Endodermal cell (in vitro differentiated cells): ENCODE data around the gene PYDC2. TPM values are rescaled to one million over a fixed set of nuclear protein-coding genes. Genes with fewer than 3 reads are reported as not detected.

Source experiments
- DNase-seq: peaks from one replicate; pipeline ENCODE4 v3.0.0-alpha.2; 2017
- H3K27ac ChIP-seq: 2 replicates; pipeline ENCODE4 v1.5.1; 2013; ENCODE audit warnings: mild to moderate bottlenecking, low read depth, low read length, moderate library complexity
- H3K27me3 ChIP-seq: 2 replicates; pipeline ENCODE4 v1.6.1; 2013; ENCODE audit warnings: mild to moderate bottlenecking, low read length, moderate library complexity; ENCODE audit not compliant: insufficient read depth, control insufficient read depth, poor library complexity, severe bottlenecking
- H3K36me3 ChIP-seq: 2 replicates; pipeline ENCODE4 v1.7.0; 2013; ENCODE audit warnings: mild to moderate bottlenecking, low read length, moderate library complexity; ENCODE audit not compliant: control insufficient read depth, insufficient read depth
- H3K4me1 ChIP-seq: one replicate; pipeline ENCODE4 v1.7.0; 2013; ENCODE audit warnings: low read length; ENCODE audit not compliant: control insufficient read depth, insufficient read depth
- H3K4me3 ChIP-seq: 2 replicates; pipeline ENCODE4 v1.5.1; 2013; ENCODE audit warnings: mild to moderate bottlenecking, low read length, moderate library complexity
- H3K9ac ChIP-seq: 2 replicates; pipeline ENCODE4 v1.6.1; 2013; ENCODE audit warnings: mild to moderate bottlenecking, low read length, moderate library complexity; ENCODE audit not compliant: poor library complexity, severe bottlenecking; ENCODE audit errors: extremely low read depth
- H3K9me3 ChIP-seq: 2 replicates; pipeline ENCODE4 v1.6.1; 2013; ENCODE audit warnings: mild to moderate bottlenecking, low read length, moderate library complexity; ENCODE audit not compliant: control insufficient read depth
- H3K27ac Mint-ChIP-seq: 2 replicates; pipeline ENCODE4 v1.8.0; 2020; ENCODE audit warnings: mixed read lengths
- H3K27me3 Mint-ChIP-seq: 2 replicates; pipeline ENCODE4 v1.8.0; 2021; ENCODE audit warnings: mild to moderate bottlenecking, mixed read lengths; ENCODE audit not compliant: insufficient read depth
- H3K36me3 Mint-ChIP-seq: 2 replicates; pipeline ENCODE4 v1.8.0; 2020; ENCODE audit warnings: low read depth, mixed read lengths
- H3K4me1 Mint-ChIP-seq: 2 replicates; pipeline ENCODE4 v1.8.0; 2020; ENCODE audit warnings: mixed read lengths
- H3K4me3 Mint-ChIP-seq: 2 replicates; pipeline ENCODE4 v1.8.0; 2020; ENCODE audit warnings: mild to moderate bottlenecking, moderate library complexity, mixed read lengths
- H3K9me3 Mint-ChIP-seq: 2 replicates; pipeline ENCODE4 v1.8.0; 2020; ENCODE audit warnings: mild to moderate bottlenecking, mixed read lengths
- WGBS, 2 experiments: methylation state at CpG; one replicate each; pipeline versions ENCODE4 v1.1.5 to v1.1.7; 2013; ENCODE audit warnings: missing lambda C conversion rate in 2 of 2, mixed read lengths in 1 of 2; ENCODE audit not compliant: insufficient coverage in 1 of 2, insufficient read length in 1 of 2; 5-methylcytosine and 5-hydroxymethylcytosine counted together
- total RNA-seq, 2 donors: library from RNA; stranded (reverse); fragmentation: NEBNext Ultra II Directional in 1 of 2; extraction: Animal tissue kit (Norgen Biotek cat#: 25700) in 1 of 2; gene quantifications; 2 replicates in 1 of 2; 3 replicates in 1 of 2; pipeline ENCODE4 v1.2.1, GENCODE V29; 2021
- TF ChIP-seq, protein P1 (sequence below): fragments of 200-600 bp; sonication (generic); conservative IDR thresholded peaks from 2 replicates; pipeline ENCODE4 v1.5.0; 2021; ENCODE audit warnings: antibody characterized with exemption, mild to moderate bottlenecking

Gene PYDC2
- total RNA-seq, 2 donors from 2014 or later, result not detected

DNA sequence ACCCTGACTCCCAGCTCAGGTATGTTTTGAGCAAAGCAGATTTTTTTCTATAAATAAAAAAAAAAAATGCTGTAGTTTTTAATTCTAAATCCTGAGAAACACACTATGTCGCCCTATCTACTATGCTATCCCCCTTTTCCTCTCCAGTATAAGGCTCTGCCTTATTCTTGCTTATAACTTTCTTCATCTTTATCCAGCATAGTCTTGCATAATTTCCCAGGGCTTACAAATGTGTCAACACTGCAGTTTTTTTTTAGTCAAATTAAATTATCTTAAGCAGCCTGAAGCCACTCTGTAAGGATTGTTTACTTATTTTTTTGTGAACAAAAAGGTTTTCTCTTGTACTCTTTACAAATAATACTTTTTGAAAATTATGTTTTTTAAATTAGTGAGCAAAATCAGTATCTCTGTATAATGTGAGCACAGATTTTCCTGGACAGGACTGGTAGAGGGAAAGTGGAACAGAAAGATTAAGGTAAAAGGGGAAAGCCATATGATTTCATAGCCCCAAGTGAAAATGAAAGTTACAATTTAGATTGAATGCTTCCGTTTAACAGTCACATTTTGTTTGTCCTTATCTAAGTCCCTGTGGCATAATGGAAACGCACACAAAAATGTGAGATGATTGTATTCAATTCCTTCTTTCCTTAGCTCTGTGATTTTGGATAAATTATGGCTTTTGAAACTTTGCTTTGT, 5.6 kb upstream of the PYDC2 start:
- no peaks in the 10 kb centered on the region for H3K27me3 ChIP-seq
- no peaks in the 10 kb centered on the region for H3K36me3 ChIP-seq
- H3K9me3 ChIP-seq, result no peaks in the 10 kb centered on the region
- H3K4me3 ChIP-seq, result no peak overlapping the region
- TF ChIP-seq, protein P1, sequence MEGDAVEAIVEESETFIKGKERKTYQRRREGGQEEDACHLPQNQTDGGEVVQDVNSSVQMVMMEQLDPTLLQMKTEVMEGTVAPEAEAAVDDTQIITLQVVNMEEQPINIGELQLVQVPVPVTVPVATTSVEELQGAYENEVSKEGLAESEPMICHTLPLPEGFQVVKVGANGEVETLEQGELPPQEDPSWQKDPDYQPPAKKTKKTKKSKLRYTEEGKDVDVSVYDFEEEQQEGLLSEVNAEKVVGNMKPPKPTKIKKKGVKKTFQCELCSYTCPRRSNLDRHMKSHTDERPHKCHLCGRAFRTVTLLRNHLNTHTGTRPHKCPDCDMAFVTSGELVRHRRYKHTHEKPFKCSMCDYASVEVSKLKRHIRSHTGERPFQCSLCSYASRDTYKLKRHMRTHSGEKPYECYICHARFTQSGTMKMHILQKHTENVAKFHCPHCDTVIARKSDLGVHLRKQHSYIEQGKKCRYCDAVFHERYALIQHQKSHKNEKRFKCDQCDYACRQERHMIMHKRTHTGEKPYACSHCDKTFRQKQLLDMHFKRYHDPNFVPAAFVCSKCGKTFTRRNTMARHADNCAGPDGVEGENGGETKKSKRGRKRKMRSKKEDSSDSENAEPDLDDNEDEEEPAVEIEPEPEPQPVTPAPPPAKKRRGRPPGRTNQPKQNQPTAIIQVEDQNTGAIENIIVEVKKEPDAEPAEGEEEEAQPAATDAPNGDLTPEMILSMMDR, result no peak
- no peaks in the 10 kb centered on the region for H3K4me1 ChIP-seq
- Mint-ChIP-seq H3K4me3 (no peak overlapping the region), H3K9me3 (no peaks in the 10 kb centered on the region), H3K4me1 (no peaks in the 10 kb centered on the region), H3K27ac (no peak overlapping the region), H3K27me3 (no peaks in the 10 kb centered on the region), H3K36me3 (no peaks in the 10 kb centered on the region)
- H3K9ac ChIP-seq, result no peak overlapping the region
- no peak for DNase-seq
- H3K27ac ChIP-seq, result no peak overlapping the region
- WGBS, 2 experiments, result 65 to 93% methylated on average over 2 to 3 of the region's 3 CpGs

DNA sequence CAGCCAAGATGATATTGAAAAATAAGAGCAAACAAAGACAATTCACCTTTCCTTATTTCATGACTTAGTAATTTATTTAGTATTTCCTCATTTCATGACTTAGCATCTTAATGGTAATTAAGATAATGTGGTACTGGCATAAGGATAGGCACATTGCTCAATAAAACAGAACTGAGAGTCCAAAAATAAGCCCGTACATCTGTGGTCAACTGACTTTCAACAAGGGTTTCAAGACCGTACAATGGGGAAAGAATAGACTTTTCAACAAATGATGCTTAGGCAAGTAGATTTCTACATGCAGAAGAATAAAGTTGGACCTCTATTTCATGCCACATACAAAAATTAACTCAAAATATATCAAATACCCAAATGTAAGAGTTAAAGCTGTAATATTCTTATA, 603 bp upstream of the PYDC2 start:
- TF ChIP-seq, protein P1, result no peak
- no peak overlapping the region for H3K4me3 ChIP-seq
- no peaks in the 10 kb centered on the region for H3K9me3 ChIP-seq
- Mint-ChIP-seq H3K36me3 (no peaks in the 10 kb centered on the region), H3K4me1 (no peaks in the 10 kb centered on the region), H3K4me3 (no peak overlapping the region), H3K27ac (no peak overlapping the region), H3K9me3 (peaks cover 2% of the 10 kb centered on the region), H3K27me3 (no peaks in the 10 kb centered on the region)
- WGBS, 2 experiments, result 96 to 100% methylated on average over 1 to 2 of the region's 2 CpGs
- no peaks in the 10 kb centered on the region for H3K36me3 ChIP-seq
- H3K9ac ChIP-seq, result no peak overlapping the region
- H3K27ac ChIP-seq, result no peak overlapping the region
- no peaks in the 10 kb centered on the region for H3K4me1 ChIP-seq
- no peak for DNase-seq
- no peaks in the 10 kb centered on the region for H3K27me3 ChIP-seq

DNA sequence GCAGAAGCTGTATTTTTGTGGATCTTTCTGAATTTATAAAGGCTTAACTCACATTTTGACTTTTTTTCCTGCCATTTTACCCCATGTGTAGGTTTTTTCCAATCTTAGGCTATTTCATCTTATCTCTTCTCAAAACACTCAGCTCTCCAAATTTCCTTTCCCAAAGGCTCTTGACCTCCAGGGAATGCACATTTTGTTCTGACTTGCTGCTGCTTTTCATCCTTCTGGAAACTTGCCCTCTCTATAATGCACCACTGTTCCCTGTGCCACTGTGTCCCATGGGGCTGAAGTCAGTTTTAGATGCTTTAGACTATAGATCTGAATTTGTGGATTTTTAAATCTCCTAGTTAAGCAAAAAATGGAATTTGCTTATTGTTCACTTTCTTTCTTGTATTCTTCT, 9.1 kb downstream of the PYDC2 start:
- Histone ChIP-seq H3K9ac (no peak overlapping the region), H3K9me3 (peaks cover 4% of the 10 kb centered on the region), H3K27me3 (no peaks in the 10 kb centered on the region), H3K27ac (no peak overlapping the region), H3K4me1 (no peaks in the 10 kb centered on the region), H3K4me3 (no peak overlapping the region), H3K36me3 (no peaks in the 10 kb centered on the region)
- H3K27ac Mint-ChIP-seq, result no peak overlapping the region
- H3K4me3 Mint-ChIP-seq, result no peak overlapping the region
- no peak for DNase-seq
- H3K36me3 Mint-ChIP-seq, result no peaks in the 10 kb centered on the region
- no peaks in the 10 kb centered on the region for H3K27me3 Mint-ChIP-seq
- H3K9me3 Mint-ChIP-seq, result peaks cover 7% of the 10 kb centered on the region
- H3K4me1 Mint-ChIP-seq, result no peaks in the 10 kb centered on the region
- TF ChIP-seq, protein P1, result no peak
